HCT116 (cell line): ENCODE results near the gene HYI. TPM values are rescaled to one million over a fixed set of nuclear protein-coding genes. Genes with fewer than 3 reads are reported as not detected.

Experiments used
- ATAC-seq: fragments of 200-7000 bp; cut with Tn5 transposase; 2 replicates; pipeline ENCODE4 v1.9.1; 2020; ENCODE audit warnings: mild to moderate bottlenecking, moderate library complexity
- BruUV-seq: library from RNA; stranded (reverse); fragments of 400-500 nt; replicated peaks from 2 replicates; lab custom pipeline; 2021; lab: Mats Ljungman, UMichigan
- CTCF ChIA-PET: fragments of 300-600 bp; sonication (Branson Sonifier 250); formaldehyde crosslinking; loops from one replicate; lab custom pipeline; 2021; ENCODE audit warnings: antibody characterized with exemption; lab: Charles Lee
- POLR2A ChIA-PET: fragments of 300-600, 350-600 bp; sonication (Branson Sonifier 250); formaldehyde crosslinking; loops from one replicate; lab custom pipeline; 2021; ENCODE audit warnings: antibody characterized with exemption; lab: Charles Lee
- RAD21 ChIA-PET, 2 experiments: fragments of 300-600 bp; sonication (Branson Sonifier 250); formaldehyde crosslinking; loops; one replicate each; lab custom pipeline; 2023; ENCODE audit warnings: low total read pairs in 2 of 2; ENCODE audit not compliant: uncharacterized antibody in 2 of 2, unreplicated experiment in 2 of 2, low non-redundant PET in 1 of 2; lab: Charles Lee
- DNase-seq: peaks from one replicate; pipeline ENCODE4 v3.0.0-alpha.2; 2010; ENCODE audit warnings: low read depth, low spot score
- H2AFZ ChIP-seq: fragments of 200-600 bp; shearing (Covaris generic), sonication (generic); 2 replicates; pipeline ENCODE4 v1.6.1; 2017; ENCODE audit warnings: low read depth, mixed run types, mixed read lengths, antibody characterized with exemption, low read length; ENCODE audit not compliant: poor library complexity, severe bottlenecking
- H3K27ac ChIP-seq: 2 replicates; pipeline ENCODE4 v1.5.1; 2012; ENCODE audit warnings: low read depth, low read length
- H3K27me3 ChIP-seq: fragments of 200-600 bp; sonication (generic); 2 replicates; pipeline ENCODE4 v1.6.1; 2016; ENCODE audit warnings: mixed run types, low read length, mixed read lengths; ENCODE audit not compliant: insufficient read depth
- H3K36me3 ChIP-seq, 2 experiments: fragments of 200-500 bp in 1 of 2; fragments of 200-600 bp in 1 of 2; sonication (Bioruptor generic) in 1 of 2; sonication (generic) in 1 of 2; 2 replicates each; pipeline versions ENCODE4 v1.5.1 to v1.6.1; 2014 to 2016; ENCODE audit warnings: low read length in 2 of 2, inconsistent platforms in 1 of 2, mixed read lengths in 1 of 2, mixed run types in 1 of 2; ENCODE audit not compliant: insufficient read depth in 2 of 2, control insufficient read depth in 1 of 2
- H3K4me1 ChIP-seq, 2 experiments: fragments of 200-600 bp in 1 of 2; sonication (generic) in 1 of 2; 2 replicates each; pipeline versions ENCODE4 v1.5.1 to v1.6.1; 2012 to 2017; ENCODE audit warnings: low read length in 2 of 2, inconsistent platforms in 1 of 2, mild to moderate bottlenecking in 1 of 2, mixed read lengths in 1 of 2, mixed run types in 1 of 2, moderate library complexity in 1 of 2; ENCODE audit not compliant: insufficient read depth in 2 of 2, control insufficient read depth in 1 of 2
- H3K4me2 ChIP-seq: fragments of 200-600 bp; sonication (generic); 2 replicates; pipeline ENCODE4 v1.6.1; 2017; ENCODE audit warnings: mixed run types, low read length, mixed read lengths
- H3K4me3 ChIP-seq, 2 experiments: fragments of 200-600 bp in 1 of 2; sonication (generic) in 1 of 2; replicated peaks in 1 of 2; 2 replicates each; pipeline ENCODE4 v1.5.1; 2011 to 2016; ENCODE audit warnings: low read length in 2 of 2, control low read depth in 1 of 2, low read depth in 1 of 2, mild to moderate bottlenecking in 1 of 2, mixed read lengths in 1 of 2, mixed run types in 1 of 2
- H3K79me2 ChIP-seq: fragments of 200-600 bp; sonication (generic); 2 replicates; pipeline ENCODE4 v1.6.1; 2017; ENCODE audit warnings: mild to moderate bottlenecking, mixed run types, low read length, moderate library complexity, mixed read lengths; ENCODE audit not compliant: insufficient read depth
- H3K9ac ChIP-seq: fragments of 200-600 bp; sonication (generic); 2 replicates; pipeline ENCODE4 v1.6.1; 2016; ENCODE audit warnings: low read length, mixed read lengths
- H3K9me2 ChIP-seq: fragments of 200-600 bp; sonication (generic), shearing (Covaris generic); 2 replicates; pipeline ENCODE4 v1.6.1; 2017; ENCODE audit warnings: mixed run types, mild to moderate bottlenecking, moderate library complexity; ENCODE audit not compliant: insufficient read depth
- H3K9me3 ChIP-seq, 2 experiments: fragments of 200-500 bp in 1 of 2; fragments of 200-600 bp in 1 of 2; sonication (Bioruptor generic) in 1 of 2; sonication (generic) in 1 of 2; 2 replicates each; pipeline ENCODE4 v1.6.1; 2014 to 2017; ENCODE audit warnings: low read length in 2 of 2, mixed read lengths in 2 of 2, inconsistent platforms in 1 of 2, low read depth in 1 of 2, mild to moderate bottlenecking in 1 of 2, mixed run types in 1 of 2, moderate library complexity in 1 of 2; ENCODE audit not compliant: control insufficient read depth in 1 of 2, insufficient read depth in 1 of 2
- H4K20me1 ChIP-seq: fragments of 200-600 bp; sonication (generic), shearing (Covaris generic); 2 replicates; pipeline ENCODE4 v1.6.1; 2017; ENCODE audit warnings: mixed run types, mild to moderate bottlenecking, moderate library complexity; ENCODE audit not compliant: insufficient read depth
- CBX3 ChIP-seq: IDR thresholded peaks from 2 replicates; pipeline ENCODE4 v1.6.1; 2012; ENCODE audit warnings: low read depth
- CEBPB ChIP-seq: IDR thresholded peaks from 2 replicates; pipeline ENCODE4 v1.6.1; 2012; ENCODE audit warnings: low read depth
- EGR1 ChIP-seq: IDR thresholded peaks from 2 replicates; pipeline ENCODE4 v1.6.1; 2012; ENCODE audit warnings: low read depth
- EZH2 ChIP-seq: fragments of 200-600 bp; sonication (generic); IDR thresholded peaks from 2 replicates; pipeline ENCODE4 v1.6.1; 2017; ENCODE audit warnings: antibody characterized with exemption, mixed run types
- FOSL1 ChIP-seq: IDR thresholded peaks from 2 replicates; pipeline ENCODE4 v1.6.1; 2012; ENCODE audit warnings: low read depth
- POLR2A ChIP-seq: IDR thresholded peaks from 2 replicates; pipeline ENCODE4 v1.7.0; 2011; ENCODE audit warnings: borderline replicate concordance; ENCODE audit not compliant: insufficient read depth, insufficient read length; ENCODE audit errors: extremely low read depth
- POLR2AphosphoS5 ChIP-seq: IDR thresholded peaks from 2 replicates; pipeline ENCODE4 v1.6.1; 2011; ENCODE audit warnings: mild to moderate bottlenecking, low read depth, low read length, moderate library complexity
- SIN3A ChIP-seq: IDR thresholded peaks from 2 replicates; pipeline ENCODE4 v1.6.1; 2012; ENCODE audit warnings: low read depth
- SP1 ChIP-seq: IDR thresholded peaks from 2 replicates; pipeline ENCODE4 v1.6.1; 2012; ENCODE audit warnings: low read depth
- SRF ChIP-seq: IDR thresholded peaks from 2 replicates; pipeline ENCODE4 v1.6.1; 2012; ENCODE audit warnings: low read depth
- TCF7L2 ChIP-seq: IDR thresholded peaks from 2 replicates; pipeline ENCODE4 v1.7.0; 2011; ENCODE audit warnings: borderline replicate concordance, inconsistent platforms; ENCODE audit not compliant: insufficient read depth, insufficient read length; ENCODE audit errors: extremely low read depth
- YY1 ChIP-seq: IDR thresholded peaks from 2 replicates; pipeline ENCODE4 v1.6.1; 2011; ENCODE audit warnings: low read length, low read depth, moderate library complexity, mild to moderate bottlenecking; ENCODE audit not compliant: insufficient replicate concordance; ENCODE audit errors: extremely low read depth
- ZFX ChIP-seq: fragments of 450-650 bp; IDR thresholded peaks from 2 replicates; pipeline ENCODE4 v1.6.1; 2017
- intact Hi-C: fragments of 100-400 bp; cut with micrococcal nuclease; formaldehyde crosslinking; loops from 2 replicates; pipeline ENCODE4 v1.10.0; 2022
- total RNA-seq: library from RNA; stranded (reverse); gene quantifications from one replicate; pipeline ENCODE4 v1.2.1, GENCODE V29; 2021; ENCODE audit not compliant: unreplicated experiment
- TF ChIP-seq, protein P1 (sequence below): IDR thresholded peaks from 2 replicates; pipeline ENCODE4 v1.6.1; 2012
- TF ChIP-seq, protein P2 (sequence below), 3 experiments: fragments of 200-600 bp in 1 of 3; sonication (generic) in 1 of 3; IDR thresholded peaks in 2 of 3; conservative IDR thresholded peaks in 1 of 3; 2 replicates each; pipeline ENCODE4 v1.5.1; 2012 to 2017; ENCODE audit warnings: low read depth in 2 of 3, low read length in 2 of 3, antibody characterized with exemption in 1 of 3, borderline replicate concordance in 1 of 3, control low read depth in 1 of 3, mild to moderate bottlenecking in 1 of 3, mixed read lengths in 1 of 3, mixed run types in 1 of 3, moderate library complexity in 1 of 3; ENCODE audit not compliant: insufficient read depth in 1 of 3
- TF ChIP-seq, protein P3 (sequence below): IDR thresholded peaks from 2 replicates; pipeline ENCODE4 v1.6.1; 2011; ENCODE audit warnings: mild to moderate bottlenecking, low read length, moderate library complexity; ENCODE audit not compliant: insufficient replicate concordance; ENCODE audit errors: extremely low read depth

HYI gene
- total RNA-seq, 1 experiment from 2014 or later: 13.9 TPM

GRCh38 chr1:43420874-43421273, 32.9 kb downstream of the HYI start:
- RAD21 ChIA-PET: no interaction called here
- H3K79me2 ChIP-seq: no peaks in the 10 kb centered on the region
- no peaks in the 10 kb centered on the region for H3K9me3 ChIP-seq
- no peak overlapping the region for H3K27ac ChIP-seq
- POLR2A ChIA-PET: no interaction called here
- H3K27me3 ChIP-seq: no peaks in the 10 kb centered on the region
- H3K9ac ChIP-seq: no peak overlapping the region
- no peak overlapping the region for H3K4me3 ChIP-seq
- no peak for TF ChIP-seq POLR2A
- no peak for TF ChIP-seq YY1
- TF ChIP-seq, protein P1, sequence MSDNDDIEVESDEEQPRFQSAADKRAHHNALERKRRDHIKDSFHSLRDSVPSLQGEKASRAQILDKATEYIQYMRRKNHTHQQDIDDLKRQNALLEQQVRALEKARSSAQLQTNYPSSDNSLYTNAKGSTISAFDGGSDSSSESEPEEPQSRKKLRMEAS: no peak
- no peak for TF ChIP-seq ZFX
- TF ChIP-seq CBX3: no peak
- peaks cover 13 to 19% of the 10 kb centered on the region in 2 experiments; a peak in 3 of 4 replicates for H3K36me3 ChIP-seq
- no peak overlapping the region for H2AFZ ChIP-seq
- no peak overlapping the region for H3K4me2 ChIP-seq
- H3K9me2 ChIP-seq: no peaks in the 10 kb centered on the region
- intact Hi-C loops: no loop called here
- peaks cover 8 to 27% of the 10 kb centered on the region in 2 experiments for H3K4me1 ChIP-seq
- CTCF ChIA-PET: no interaction called here
- no peak for ATAC-seq
- DNase-seq: no peak
- no TSS peak for BruUV-seq
- H4K20me1 ChIP-seq: no peaks in the 10 kb centered on the region

DNA sequence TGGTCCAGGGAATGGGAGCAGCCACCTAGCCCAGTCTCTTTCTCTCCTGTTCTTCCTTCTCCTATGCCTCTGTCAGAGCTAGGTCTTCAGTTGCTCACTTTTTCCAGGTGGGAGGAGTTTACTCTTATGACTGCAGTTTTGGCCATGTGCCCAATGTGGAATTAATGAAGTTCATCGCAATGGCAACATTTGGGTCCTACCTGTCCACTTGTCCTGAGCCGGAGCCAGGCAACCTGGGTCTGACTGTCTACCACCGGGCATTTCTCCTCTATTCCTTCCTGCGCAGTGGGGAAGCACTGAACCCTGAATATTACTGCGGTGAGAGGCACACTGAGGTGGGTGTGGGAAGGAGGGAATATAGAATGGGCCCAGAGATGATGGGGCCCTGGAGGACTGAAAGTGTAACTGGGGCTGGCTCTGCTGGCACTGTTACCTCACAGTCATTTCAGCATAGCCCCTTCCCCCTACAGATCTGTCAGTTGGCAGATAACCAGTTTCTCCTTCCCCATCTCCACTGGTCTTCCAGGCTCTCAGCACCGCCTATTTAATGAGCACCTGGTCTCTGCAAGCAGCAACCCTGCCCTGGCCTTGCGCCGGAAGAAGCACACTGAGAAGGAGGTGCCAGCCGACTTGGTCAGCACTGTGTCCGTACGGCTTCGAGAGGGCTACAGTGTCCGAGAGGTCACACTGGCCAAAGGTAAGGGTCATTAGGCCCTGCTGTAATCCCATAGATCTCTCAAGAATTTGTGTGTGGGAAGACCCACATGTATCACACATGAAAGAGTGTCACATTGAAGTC, 33.9 kb downstream of the HYI start:
- H4K20me1 ChIP-seq: no peaks in the 10 kb centered on the region
- no TSS peak for BruUV-seq
- no peaks in the 10 kb centered on the region for H3K27me3 ChIP-seq
- no peaks in the 10 kb centered on the region for H3K79me2 ChIP-seq
- intact Hi-C loops: loop anchor here (10.0 kb wide), 1 partner anchor 505 kb away; no protein-coding TSS in a partner anchor
- no peak overlapping the region for H2AFZ ChIP-seq
- H3K9me2 ChIP-seq: no peaks in the 10 kb centered on the region
- POLR2A ChIA-PET: no interaction called here
- no peaks in the 10 kb centered on the region for H3K9me3 ChIP-seq
- ATAC-seq (no peak), DNase-seq (no peak)
- no peak overlapping the region for H3K27ac ChIP-seq
- CTCF ChIA-PET: no interaction called here
- H3K36me3 ChIP-seq: peaks cover 13 to 18% of the 10 kb centered on the region in 2 experiments; a peak in 3 of 4 replicates
- H3K4me3 ChIP-seq: no peak overlapping the region
- RAD21 ChIA-PET: no interaction called here
- H3K4me1 ChIP-seq: peaks cover 8 to 20% of the 10 kb centered on the region in 2 experiments
- no peak overlapping the region for H3K4me2 ChIP-seq
- H3K9ac ChIP-seq: no peak overlapping the region
- TF ChIP-seq CEBPB: no peak
- no peak for TF ChIP-seq EGR1
- no peak for TF ChIP-seq TCF7L2
- no peak for TF ChIP-seq EZH2
- TF ChIP-seq SP1: no peak
- TF ChIP-seq ZFX: no peak
- TF ChIP-seq FOSL1: no peak
- TF ChIP-seq, protein P2, sequence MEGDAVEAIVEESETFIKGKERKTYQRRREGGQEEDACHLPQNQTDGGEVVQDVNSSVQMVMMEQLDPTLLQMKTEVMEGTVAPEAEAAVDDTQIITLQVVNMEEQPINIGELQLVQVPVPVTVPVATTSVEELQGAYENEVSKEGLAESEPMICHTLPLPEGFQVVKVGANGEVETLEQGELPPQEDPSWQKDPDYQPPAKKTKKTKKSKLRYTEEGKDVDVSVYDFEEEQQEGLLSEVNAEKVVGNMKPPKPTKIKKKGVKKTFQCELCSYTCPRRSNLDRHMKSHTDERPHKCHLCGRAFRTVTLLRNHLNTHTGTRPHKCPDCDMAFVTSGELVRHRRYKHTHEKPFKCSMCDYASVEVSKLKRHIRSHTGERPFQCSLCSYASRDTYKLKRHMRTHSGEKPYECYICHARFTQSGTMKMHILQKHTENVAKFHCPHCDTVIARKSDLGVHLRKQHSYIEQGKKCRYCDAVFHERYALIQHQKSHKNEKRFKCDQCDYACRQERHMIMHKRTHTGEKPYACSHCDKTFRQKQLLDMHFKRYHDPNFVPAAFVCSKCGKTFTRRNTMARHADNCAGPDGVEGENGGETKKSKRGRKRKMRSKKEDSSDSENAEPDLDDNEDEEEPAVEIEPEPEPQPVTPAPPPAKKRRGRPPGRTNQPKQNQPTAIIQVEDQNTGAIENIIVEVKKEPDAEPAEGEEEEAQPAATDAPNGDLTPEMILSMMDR (IDR thresholded peaks at IDR 0.05 in 2 of 3, conservative IDR thresholded peaks at IDR 0.05 in 1 of 3; ENCODE audit: borderline replicate concordance in 1 of 3, insufficient read depth in 1 of 3, low read depth in 2 of 3, low read length in 2 of 3): no peak
- no peak for TF ChIP-seq SIN3A
- no peak for TF ChIP-seq POLR2AphosphoS5
- TF ChIP-seq YY1: no peak
- TF ChIP-seq, protein P3, sequence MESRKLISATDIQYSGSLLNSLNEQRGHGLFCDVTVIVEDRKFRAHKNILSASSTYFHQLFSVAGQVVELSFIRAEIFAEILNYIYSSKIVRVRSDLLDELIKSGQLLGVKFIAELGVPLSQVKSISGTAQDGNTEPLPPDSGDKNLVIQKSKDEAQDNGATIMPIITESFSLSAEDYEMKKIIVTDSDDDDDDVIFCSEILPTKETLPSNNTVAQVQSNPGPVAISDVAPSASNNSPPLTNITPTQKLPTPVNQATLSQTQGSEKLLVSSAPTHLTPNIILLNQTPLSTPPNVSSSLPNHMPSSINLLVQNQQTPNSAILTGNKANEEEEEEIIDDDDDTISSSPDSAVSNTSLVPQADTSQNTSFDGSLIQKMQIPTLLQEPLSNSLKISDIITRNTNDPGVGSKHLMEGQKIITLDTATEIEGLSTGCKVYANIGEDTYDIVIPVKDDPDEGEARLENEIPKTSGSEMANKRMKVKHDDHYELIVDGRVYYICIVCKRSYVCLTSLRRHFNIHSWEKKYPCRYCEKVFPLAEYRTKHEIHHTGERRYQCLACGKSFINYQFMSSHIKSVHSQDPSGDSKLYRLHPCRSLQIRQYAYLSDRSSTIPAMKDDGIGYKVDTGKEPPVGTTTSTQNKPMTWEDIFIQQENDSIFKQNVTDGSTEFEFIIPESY: no peak
- TF ChIP-seq SRF: no peak
